Measurements from ENCODE around the gene PDGFB. TPM values are rescaled to one million over a fixed set of nuclear protein-coding genes. Genes with fewer than 3 reads are reported as not detected.

PDGFB gene
- 10.4 TPM for total RNA-seq

GRCh38 chr22:39244496-39245129 is at the start of gene PDGFB:
PDGFB (minus strand) TSS chr22:39244982; CDS start chr22:39243963, 1,019 bp downstream.

Other genes with a start within 250 kb of the PDGFB start
- 4.5 TPM for gene APOBEC3C, start 230.7 kb downstream of the PDGFB start, total RNA-seq
- gene APOBEC3D, start 223.9 kb downstream of the PDGFB start, total RNA-seq: 0.49 TPM
- gene APOBEC3F, start 204.1 kb downstream of the PDGFB start, total RNA-seq: 2.4 TPM
- 6.5 TPM for gene APOBEC3G, start 167.7 kb downstream of the PDGFB start, total RNA-seq
- not detected for gene APOBEC3H, start 147.7 kb downstream of the PDGFB start, total RNA-seq
- gene CBX7, start 92.3 kb downstream of the PDGFB start, total RNA-seq: 27.4 TPM
- gene RPL3, start 74.6 kb upstream of the PDGFB start, total RNA-seq: 1,828 TPM
- 82.6 TPM for gene SYNGR1, start 105.0 kb upstream of the PDGFB start, total RNA-seq
- gene TAB1, start 154.8 kb upstream of the PDGFB start, total RNA-seq: 30.1 TPM
- gene MGAT3, start 212.0 kb upstream of the PDGFB start, total RNA-seq: 12.9 TPM